Heart left ventricle (tissue), 16 donors: ENCODE results near the gene CRHR1. TPM values are rescaled to one million over a fixed set of nuclear protein-coding genes. Genes with fewer than 3 reads are reported as not detected.

Experiments used
- ATAC-seq, 4 donors: fragments of 200-7000 bp; cut with Tn5 transposase; one replicate each; pipeline ENCODE4 v1.9.1; 2020 to 2022; ENCODE audit warnings: moderate library complexity in 4 of 4, mild to moderate bottlenecking in 3 of 4, moderate number of reproducible peaks in 1 of 4
- DNase-seq, 5 donors: peaks; one replicate each; pipeline ENCODE4 v3.0.0-alpha.2; 2020
- H3K27ac ChIP-seq, 12 donors: fragments of 200-600 bp; sonication (generic) in 4 of 12; one replicate each; pipeline versions ENCODE4 v1.5.0 to v1.8.0; 2016 to 2022; ENCODE audit warnings: mild to moderate bottlenecking in 2 of 12
- H3K27me3 ChIP-seq, 9 donors: fragments of 200-600 bp; sonication (generic) in 2 of 9; one replicate each; pipeline versions ENCODE4 v1.5.1 to v1.8.0; 2016 to 2022; ENCODE audit warnings: mild to moderate bottlenecking in 3 of 9
- H3K36me3 ChIP-seq, 9 donors: fragments of 200-600 bp; sonication (generic) in 2 of 9; one replicate each; pipeline versions ENCODE4 v1.5.0 to v1.8.0; 2018 to 2022; ENCODE audit warnings: mild to moderate bottlenecking in 2 of 9
- H3K4me1 ChIP-seq, 12 donors: fragments of 200-600 bp; sonication (generic) in 4 of 12; one replicate each; pipeline versions ENCODE4 v1.5.0 to v1.8.0; 2016 to 2022; ENCODE audit warnings: mild to moderate bottlenecking in 3 of 12
- H3K4me3 ChIP-seq, 12 donors: fragments of 200-600 bp; sonication (generic) in 4 of 12; one replicate each; pipeline versions ENCODE4 v1.5.0 to v1.8.0; 2017 to 2022; ENCODE audit warnings: mild to moderate bottlenecking in 9 of 12, moderate library complexity in 4 of 12
- H3K9me3 ChIP-seq, 12 donors: fragments of 200-600 bp; sonication (generic) in 4 of 12; one replicate each; pipeline versions ENCODE4 v1.5.0 to v1.8.0; 2016 to 2022; ENCODE audit warnings: mild to moderate bottlenecking in 1 of 12
- CTCF ChIP-seq, 12 donors: fragments of 200-600 bp; sonication (generic) in 4 of 12; IDR thresholded peaks; one replicate each; pipeline versions ENCODE4 v1.5.0 to v1.8.0; 2018 to 2022; ENCODE audit warnings: antibody characterized with exemption in 12 of 12, mild to moderate bottlenecking in 5 of 12
- POLR2A ChIP-seq, 2 donors: fragments of 450-650 bp; IDR thresholded peaks; one replicate each; pipeline ENCODE4 v1.6.1; 2017; ENCODE audit warnings: antibody characterized with exemption in 2 of 2, mild to moderate bottlenecking in 2 of 2, moderate library complexity in 2 of 2
- WGBS, 4 donors: extraction: QIAGEN DNeasy Blood & Tissue Kit in 2 of 4; methylation state at CpG; one replicate each; pipeline versions ENCODE4 v1.1.5 to v1.1.7; 2013 to 2018; 5-methylcytosine and 5-hydroxymethylcytosine counted together
- intact Hi-C, 10 donors: fragments of 100-400 bp; cut with DNase I; formaldehyde crosslinking; loops; one replicate each; pipeline versions ENCODE4 v1.11.1 to v1.14.2; 2022
- polyA plus RNA-seq, 2 donors: library from polyadenylated mRNA; stranded (reverse); fragments of 200-250 nt; gene quantifications; one replicate each; pipeline ENCODE4 v1.2.3, GENCODE V29; 2013
- total RNA-seq, 9 donors: library from RNA; depleted of rRNA in 2 of 9; stranded (reverse); fragments of >200 nt in 2 of 9; fragmentation: NEBNext Ultra II Directional in 3 of 9; extraction: Animal tissue kit (Norgen Biotek cat#: 25700) in 3 of 9; gene quantifications; one replicate each; pipeline versions ENCODE4 v1.1.0 to v1.2.4, GENCODE V29; 2016 to 2023
- donor health status: ischemic (EF 13 %, LVEDD 7.1; RV severe dilation, severe dysfunction).
- donor health status: healthy with polysubstance abuse.
- donor health status: DM: no; HTN: yes; CAD: no.
- donor health status: DM: no; HTN: no; CAD: no.
- donor health status: ischemic (EF 25% LVEDD 6.9; RV normal size, moderate dysfunction).
- donor health status: ischemic (EF 25% LVEDD 5.7; RV mildly dilated, moderate dysfunction).
- donor health status: healthy.
- donor health status: DM: yes; HTN: yes; CAD: no.
- donor health status: ischemic (EF 35%, LVEDD 5.7; RV mildly dilated, moderate dysfunction).
- donor health status: nonischemic (EF 11% LVEDD 7.7; RV severe dilation, severe dysfunction).
- donor health status: DM: yes; HTN: yes; CAD: no.
- donor health status: PGD.
- donor health status: ischemic (EF 29% LVEDD 5.4; RV normal size, mild dysfunction).
- donor health status: nonischemic (EF 23%, LVEDD 6.1; RV moderate dilation, normal function).

The CRHR1 gene
- total and polyA plus RNA-seq, 11 donors, result 0.52 TPM; not detected in 10

- Histone ChIP-seq H3K36me3 (no peaks in the 10 kb centered on the region), H3K4me3 (no peak overlapping the region), H3K27me3 (peaks cover 0 to 20% (median 0%) of the 10 kb centered on the region in 9 donors), H3K27ac (no peak overlapping the region), H3K9me3 (no peaks in the 10 kb centered on the region), H3K4me1 (no peaks in the 10 kb centered on the region)
- intact Hi-C loops, result no loop called here
- ATAC-seq (no peak), DNase-seq (no peak)
- TF ChIP-seq CTCF (IDR thresholded peaks at IDR 0.05) (no peak), POLR2A (IDR thresholded peaks at IDR 0.05) (no peak)
- WGBS, 4 donors, result 67 to 76% (median 71%) methylated on average over 7 of the region's 7 CpGs
Measured at GRCh38 chr17:45824475-45824874, 40.4 kb downstream of the CRHR1 start.

GRCh38 chr17:45824901-45825492, 40.9 kb downstream of the CRHR1 start:
- WGBS, 4 donors, result 74 to 77% (median 75%) methylated on average over 13 of the region's 13 CpGs
- intact Hi-C loops, result no loop called here
- H3K9me3 ChIP-seq, result no peaks in the 10 kb centered on the region
- H3K36me3 ChIP-seq, result no peaks in the 10 kb centered on the region
- TF ChIP-seq POLR2A (IDR thresholded peaks at IDR 0.05) (no peak), CTCF (IDR thresholded peaks at IDR 0.05) (no peak)
- DNase-seq, result no peak
- no peak overlapping the region for H3K4me3 ChIP-seq
- no peaks in the 10 kb centered on the region for H3K4me1 ChIP-seq
- no peak overlapping the region for H3K27ac ChIP-seq
- no peak for ATAC-seq
- peaks cover 0 to 20% (median 0%) of the 10 kb centered on the region in 9 donors for H3K27me3 ChIP-seq

GRCh38 chr17:45825792-45826191, 41.7 kb downstream of the CRHR1 start:
- Histone ChIP-seq H3K9me3 (no peaks in the 10 kb centered on the region), H3K27ac (no peak overlapping the region), H3K4me3 (no peak overlapping the region), H3K27me3 (peaks cover 0 to 28% (median 0%) of the 10 kb centered on the region in 9 donors), H3K4me1 (no peaks in the 10 kb centered on the region), H3K36me3 (no peaks in the 10 kb centered on the region)
- intact Hi-C loops, result no loop called here
- 84 to 89% (median 87%) methylated on average over 13 to 14 of the region's 14 CpGs for WGBS, 4 donors
- no peak for ATAC-seq
- DNase-seq, result no peak
- TF ChIP-seq CTCF (IDR thresholded peaks at IDR 0.05) (no peak), POLR2A (IDR thresholded peaks at IDR 0.05) (no peak)

- DNase-seq (no peak), ATAC-seq (no peak)
- no peaks in the 10 kb centered on the region for H3K9me3 ChIP-seq
- H3K4me1 ChIP-seq, result no peaks in the 10 kb centered on the region
- no peak overlapping the region for H3K4me3 ChIP-seq
- H3K36me3 ChIP-seq, result no peaks in the 10 kb centered on the region
- TF ChIP-seq CTCF (IDR thresholded peaks at IDR 0.05) (no peak), POLR2A (IDR thresholded peaks at IDR 0.05) (no peak)
- H3K27me3 ChIP-seq, result peaks cover 0 to 29% (median 0%) of the 10 kb centered on the region in 9 donors
- H3K27ac ChIP-seq, result no peak overlapping the region
- intact Hi-C loops, result no loop called here
- WGBS, 4 donors, result 75 to 85% (median 83%) methylated on average over 16 of the region's 16 CpGs
Measured at GRCh38 chr17:45826919-45827588, 42.9 kb downstream of the CRHR1 start.
